ENCODE results near the gene ANKRD13C. TPM values are rescaled to one million over a fixed set of nuclear protein-coding genes. Genes with fewer than 3 reads are reported as not detected.
"Not testable (repeated sequence)": the region's sequence is repeated elsewhere in the genome, so short reads cannot be mapped to it uniquely, and the experiment has no call there.

ANKRD13C gene
- total and polyA plus RNA-seq, 2 donors, result 14.4 to 79.0 TPM

DNA sequence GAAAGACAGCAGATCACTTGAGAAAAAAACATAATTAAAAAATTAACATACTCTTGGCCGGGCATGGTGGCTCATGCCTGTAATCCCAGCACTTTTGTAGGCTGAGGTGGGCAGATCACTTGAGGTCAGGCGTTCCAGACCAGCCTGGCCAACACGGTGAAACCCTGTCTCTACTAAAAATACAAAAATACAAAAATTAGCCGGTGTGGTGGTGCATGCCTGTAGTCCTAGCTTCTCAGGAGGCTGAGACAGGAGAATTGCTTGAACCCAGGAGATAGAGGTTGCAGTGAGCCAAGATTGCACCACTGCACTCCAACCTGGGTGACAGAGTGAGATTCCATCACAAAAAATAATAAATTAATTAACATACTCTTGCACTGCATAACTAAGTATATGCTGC is 4.7 kb downstream of the ANKRD13C start:
- not testable (repeated sequence) for H3K4me1 ChIP-seq (ENCODE audit: insufficient read depth); H3K36me3 ChIP-seq (ENCODE audit: insufficient read depth); H3K27ac ChIP-seq (ENCODE audit: low read depth); DNase-seq (ENCODE audit: extremely low spot score); H3K4me3 ChIP-seq (ENCODE audit: low read depth, low read length)
- WGBS, result 95% methylated on average over 4 of the region's 4 CpGs

DNA sequence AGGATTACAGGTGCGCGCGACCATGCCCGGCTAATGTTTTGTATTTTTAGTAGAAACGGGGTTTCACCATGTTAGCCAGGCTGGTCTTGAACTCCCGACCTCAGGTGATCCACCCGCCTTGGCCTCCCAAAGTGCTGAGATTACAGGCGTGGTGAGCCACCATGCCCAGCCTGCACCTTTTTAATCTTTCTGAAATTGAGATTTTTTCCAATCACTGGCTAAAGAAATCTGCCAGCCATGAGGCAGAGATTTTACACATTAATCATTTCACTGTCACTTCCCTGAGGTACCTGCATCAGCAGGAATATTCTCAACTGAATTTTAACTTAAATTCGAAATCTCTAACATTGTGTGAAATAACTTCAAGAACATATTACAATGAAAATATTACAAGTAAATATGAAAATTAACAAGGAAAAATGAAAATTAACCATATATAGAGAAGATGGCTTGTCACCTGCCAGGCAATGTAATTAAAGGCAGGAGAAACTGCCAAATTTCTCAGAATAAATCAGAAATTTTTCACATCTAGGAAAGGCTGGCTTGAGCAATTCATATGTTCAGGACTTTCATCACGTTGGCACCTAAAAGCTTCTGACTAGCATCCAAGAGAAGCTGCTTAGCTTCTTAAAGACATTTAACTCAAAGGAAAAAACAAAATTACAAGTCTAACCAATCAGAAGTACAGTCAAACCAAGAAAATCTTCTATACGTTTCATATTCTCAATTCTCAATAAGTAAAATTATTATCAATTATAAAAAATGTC is 5.9 kb downstream of the ANKRD13C start:
- Histone ChIP-seq H3K4me1 (ENCODE audit: insufficient read depth) (no peaks in the 10 kb centered on the region), H3K4me3 (ENCODE audit: low read depth, low read length) (no peak overlapping the region), H3K27ac (ENCODE audit: low read depth) (no peak overlapping the region), H3K36me3 (ENCODE audit: insufficient read depth) (no peaks in the 10 kb centered on the region)
- WGBS, result 91% methylated on average over 11 of the region's 11 CpGs
- DNase-seq (ENCODE audit: extremely low spot score), result no peak

DNA sequence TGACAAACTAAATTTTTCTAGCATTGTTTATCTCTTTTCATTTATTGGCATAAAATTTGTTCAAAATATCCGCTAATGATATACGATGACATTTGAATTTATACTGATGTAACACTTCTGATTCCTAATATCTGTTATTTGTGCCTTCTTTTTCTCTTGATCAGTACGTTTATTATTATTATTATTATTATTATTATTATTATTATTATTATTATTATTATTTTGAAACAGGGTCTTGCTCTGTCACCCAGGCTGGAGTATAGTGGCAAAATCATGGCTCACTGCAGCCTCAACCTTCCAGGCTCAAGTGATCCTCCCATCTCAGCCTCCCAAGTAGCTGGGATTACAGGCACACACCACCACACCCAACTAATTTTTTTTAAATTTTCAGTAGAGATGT is 14.9 kb downstream of the ANKRD13C start:
- H3K4me3 ChIP-seq (ENCODE audit: low read depth, low read length); H3K4me1 ChIP-seq (ENCODE audit: insufficient read depth); H3K36me3 ChIP-seq (ENCODE audit: insufficient read depth); H3K27ac ChIP-seq (ENCODE audit: low read depth); DNase-seq (ENCODE audit: extremely low spot score): not testable (repeated sequence)
- 99% methylated on average over 3 of the region's 3 CpGs for WGBS

DNA sequence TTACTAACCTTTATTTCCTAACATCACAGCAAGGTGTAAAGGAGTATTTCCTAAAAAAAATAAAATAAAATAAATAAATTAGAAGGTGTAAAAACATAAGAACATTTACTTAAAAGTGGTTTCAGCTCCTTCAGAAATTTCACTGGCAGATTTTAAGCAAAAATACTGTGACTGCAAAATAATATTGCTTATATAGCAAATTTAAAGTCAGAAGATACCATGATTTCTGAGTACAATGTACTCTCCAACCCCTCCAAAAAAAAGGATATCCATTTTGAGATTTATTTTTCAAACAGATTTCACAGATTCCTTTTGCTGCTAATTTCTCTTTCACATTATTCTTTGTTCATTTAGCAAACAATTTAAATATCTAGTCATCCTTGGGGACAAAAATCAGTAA is 18.5 kb downstream of the ANKRD13C start:
- Histone ChIP-seq H3K4me3 (ENCODE audit: low read depth, low read length) (no peak overlapping the region), H3K4me1 (ENCODE audit: insufficient read depth) (no peaks in the 10 kb centered on the region), H3K36me3 (ENCODE audit: insufficient read depth) (no peaks in the 10 kb centered on the region), H3K27ac (ENCODE audit: low read depth) (no peak overlapping the region)
- no peak for DNase-seq (ENCODE audit: extremely low spot score)

DNA sequence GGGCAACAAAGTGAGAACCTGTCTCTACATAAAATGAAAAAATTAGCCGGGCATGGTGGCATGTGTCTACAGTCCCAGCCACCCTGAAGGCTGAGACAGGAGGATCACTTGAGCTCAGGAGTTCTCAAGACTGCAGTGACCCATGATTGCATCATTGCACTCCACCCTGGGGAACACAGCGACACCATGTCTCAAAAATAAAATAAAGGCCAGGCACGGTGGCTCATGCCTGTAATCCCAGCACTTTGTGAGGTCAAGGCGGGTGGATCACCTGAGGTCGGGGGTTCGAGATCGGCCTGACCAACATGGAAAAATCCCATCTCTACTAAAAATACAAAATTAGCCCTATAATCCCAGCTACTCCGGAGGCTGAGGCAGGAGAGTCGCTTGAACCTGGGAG is 20.1 kb downstream of the ANKRD13C start:
- 98% methylated on average over 9 of the region's 9 CpGs for WGBS
- no peak overlapping the region for H3K27ac ChIP-seq (ENCODE audit: low read depth)
- no peak for DNase-seq (ENCODE audit: extremely low spot score)
- H3K4me1 ChIP-seq (ENCODE audit: insufficient read depth), result no peaks in the 10 kb centered on the region
- no peak overlapping the region for H3K4me3 ChIP-seq (ENCODE audit: low read depth, low read length)
- H3K36me3 ChIP-seq (ENCODE audit: insufficient read depth), result no peaks in the 10 kb centered on the region

DNA sequence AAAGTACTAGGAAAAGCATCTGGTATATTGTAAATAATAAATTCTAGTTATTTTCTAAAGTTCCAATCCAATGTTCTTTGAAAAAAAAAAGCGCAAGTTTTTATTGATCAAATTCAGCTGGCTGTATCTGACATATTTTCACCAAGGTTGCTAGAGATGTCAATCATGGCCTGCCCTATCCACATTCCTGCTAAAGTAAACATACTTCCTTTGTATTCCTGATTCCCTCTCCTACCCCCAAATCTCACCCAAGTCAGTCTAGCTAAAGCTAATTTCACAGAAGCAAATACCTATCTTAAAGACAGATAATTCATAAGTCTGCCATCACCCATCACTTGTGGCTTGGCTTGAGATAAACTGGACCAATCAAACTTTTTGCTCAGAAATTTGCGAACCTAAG is 21.3 kb downstream of the ANKRD13C start:
- H3K36me3 ChIP-seq (ENCODE audit: insufficient read depth), result no peaks in the 10 kb centered on the region
- H3K4me1 ChIP-seq (ENCODE audit: insufficient read depth), result no peaks in the 10 kb centered on the region
- H3K27ac ChIP-seq (ENCODE audit: low read depth), result no peak overlapping the region
- no peak overlapping the region for H3K4me3 ChIP-seq (ENCODE audit: low read depth, low read length)
- no peak for DNase-seq (ENCODE audit: extremely low spot score)
- 98% methylated on average over 2 of the region's 2 CpGs for WGBS

DNA sequence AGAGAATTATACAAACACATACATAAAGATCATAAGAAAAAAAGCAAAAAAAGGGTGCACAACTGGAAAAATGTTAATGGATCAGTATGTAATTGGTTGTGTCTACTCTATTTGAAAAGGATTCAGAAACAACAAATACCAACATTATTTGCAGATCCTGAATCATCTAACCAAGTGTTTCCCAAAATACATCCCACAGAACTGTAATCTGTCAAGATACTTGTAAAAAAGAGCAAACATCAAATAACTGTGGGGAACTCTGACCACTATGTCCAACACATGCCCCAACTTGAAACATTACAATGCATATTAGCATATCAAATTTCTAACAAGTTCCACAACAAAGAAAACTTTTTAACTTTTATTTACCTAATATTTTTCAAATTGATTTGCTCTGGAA is 22.6 kb downstream of the ANKRD13C start:
- no peak for DNase-seq (ENCODE audit: extremely low spot score)
- H3K4me3 ChIP-seq (ENCODE audit: low read depth, low read length), result no peak overlapping the region
- H3K36me3 ChIP-seq (ENCODE audit: insufficient read depth), result no peaks in the 10 kb centered on the region
- no peaks in the 10 kb centered on the region for H3K4me1 ChIP-seq (ENCODE audit: insufficient read depth)
- H3K27ac ChIP-seq (ENCODE audit: low read depth), result no peak overlapping the region

DNA sequence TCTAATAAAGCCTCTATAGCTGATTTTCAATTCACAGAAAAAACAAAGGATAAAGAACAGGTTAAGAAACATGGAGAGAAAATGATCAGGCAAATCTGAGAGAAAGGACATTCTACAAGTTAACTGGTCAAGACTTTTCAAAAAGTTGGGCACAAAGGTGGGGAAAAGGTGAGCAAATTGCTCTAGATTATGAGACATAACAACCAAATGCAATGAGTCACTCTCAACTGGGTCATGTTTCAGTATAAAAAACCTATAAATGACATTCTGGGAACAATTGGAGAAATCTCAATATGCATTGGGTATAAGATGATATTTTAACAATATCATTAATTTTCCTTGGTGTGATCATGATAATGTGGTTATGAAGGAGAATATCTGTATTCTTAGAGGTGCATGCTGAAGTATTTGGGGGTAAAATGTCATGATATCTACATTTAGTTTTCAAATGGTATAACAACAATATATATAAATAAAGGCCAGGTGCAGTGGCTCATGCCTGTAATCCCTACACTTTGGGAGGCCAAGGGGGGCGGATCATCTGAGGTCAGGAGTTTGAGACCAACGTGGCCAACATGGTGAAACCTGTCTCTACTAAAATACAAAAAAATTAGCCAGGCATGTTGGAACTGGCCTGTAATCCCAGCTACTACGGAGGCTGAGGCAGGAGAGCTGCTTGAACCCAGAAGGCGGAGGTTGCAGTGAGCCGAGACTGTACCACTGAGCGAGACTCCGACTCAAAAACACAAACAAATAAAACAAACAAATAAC is 27.0 kb downstream of the ANKRD13C start:
- H3K27ac ChIP-seq (ENCODE audit: low read depth), result no peak overlapping the region
- H3K4me1 ChIP-seq (ENCODE audit: insufficient read depth), result no peaks in the 10 kb centered on the region
- DNase-seq (ENCODE audit: extremely low spot score), result no peak
- WGBS, result 94% methylated on average over 7 of the region's 7 CpGs
- no peaks in the 10 kb centered on the region for H3K36me3 ChIP-seq (ENCODE audit: insufficient read depth)
- no peak overlapping the region for H3K4me3 ChIP-seq (ENCODE audit: low read depth, low read length)

DNA sequence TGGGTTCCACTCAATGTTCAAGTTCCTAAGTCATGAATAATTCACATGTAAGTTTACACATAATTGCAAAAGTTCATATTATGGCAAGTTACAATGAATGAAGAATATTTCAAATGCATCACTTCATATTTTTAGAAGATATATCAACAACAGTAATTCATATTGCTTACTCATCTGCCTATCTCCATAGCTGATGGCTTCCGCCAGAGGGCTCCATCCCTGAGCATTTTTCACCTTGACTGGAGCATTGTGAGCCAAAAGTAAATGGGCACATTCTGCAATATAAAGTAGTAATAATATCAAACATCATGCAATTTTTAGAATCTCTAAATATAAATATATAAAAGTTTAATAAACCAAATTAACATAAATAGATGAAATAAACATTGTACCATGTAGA is 29.8 kb downstream of the ANKRD13C start:
- no peak overlapping the region for H3K4me3 ChIP-seq (ENCODE audit: low read depth, low read length)
- no peak overlapping the region for H3K27ac ChIP-seq (ENCODE audit: low read depth)
- WGBS, result 99% methylated on average over 1 of the region's 1 CpG
- no peaks in the 10 kb centered on the region for H3K4me1 ChIP-seq (ENCODE audit: insufficient read depth)
- DNase-seq (ENCODE audit: extremely low spot score), result no peak
- no peaks in the 10 kb centered on the region for H3K36me3 ChIP-seq (ENCODE audit: insufficient read depth)

DNA sequence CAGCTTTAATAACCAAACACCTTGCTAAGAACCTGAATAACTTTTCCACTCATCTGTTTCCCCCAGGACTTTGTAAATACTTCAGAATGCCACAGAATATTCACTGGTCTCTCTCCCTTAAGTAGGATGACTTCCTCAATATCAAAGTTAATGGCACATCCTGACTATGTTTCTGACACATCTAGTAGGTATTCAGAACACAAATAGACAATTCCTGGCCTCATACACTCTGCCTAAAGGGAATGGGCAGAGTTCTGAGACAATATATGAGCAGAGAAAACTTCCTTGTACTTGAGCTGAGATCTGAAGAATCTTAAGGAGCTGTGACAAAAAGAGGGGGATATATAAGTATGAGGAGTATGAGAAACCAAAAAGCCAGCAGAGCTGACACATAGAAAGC is 34.8 kb downstream of the ANKRD13C start:
- no peaks in the 10 kb centered on the region for H3K36me3 ChIP-seq (ENCODE audit: insufficient read depth)
- no peak overlapping the region for H3K27ac ChIP-seq (ENCODE audit: low read depth)
- no peak overlapping the region for H3K4me3 ChIP-seq (ENCODE audit: low read depth, low read length)
- no peak for DNase-seq (ENCODE audit: extremely low spot score)
- H3K4me1 ChIP-seq (ENCODE audit: insufficient read depth), result no peaks in the 10 kb centered on the region

DNA sequence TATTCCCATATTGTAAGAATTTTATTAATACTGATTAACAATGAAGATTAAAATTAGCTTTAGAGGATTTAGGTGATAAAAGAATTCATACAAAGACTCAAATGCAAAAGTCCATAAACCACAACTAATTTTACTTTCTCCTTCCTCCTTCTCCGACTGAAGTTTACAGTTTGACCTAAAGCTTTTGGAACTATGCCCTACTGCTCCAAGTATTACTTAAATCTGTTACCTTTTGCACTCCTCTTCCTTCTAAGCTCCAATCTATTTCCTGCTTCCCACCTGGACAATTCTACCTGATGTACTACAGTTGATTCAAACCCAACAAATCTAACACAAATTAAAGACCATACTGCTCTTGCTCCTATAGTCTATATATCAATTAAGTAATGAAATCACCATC is 36.3 kb downstream of the ANKRD13C start:
- WGBS, result 26% methylated on average over 1 of the region's 1 CpG
- Histone ChIP-seq H3K4me3 (ENCODE audit: low read depth, low read length) (no peak overlapping the region), H3K36me3 (ENCODE audit: insufficient read depth) (no peaks in the 10 kb centered on the region), H3K4me1 (ENCODE audit: insufficient read depth) (no peaks in the 10 kb centered on the region), H3K27ac (ENCODE audit: low read depth) (no peak overlapping the region)
- no peak for DNase-seq (ENCODE audit: extremely low spot score)

DNA sequence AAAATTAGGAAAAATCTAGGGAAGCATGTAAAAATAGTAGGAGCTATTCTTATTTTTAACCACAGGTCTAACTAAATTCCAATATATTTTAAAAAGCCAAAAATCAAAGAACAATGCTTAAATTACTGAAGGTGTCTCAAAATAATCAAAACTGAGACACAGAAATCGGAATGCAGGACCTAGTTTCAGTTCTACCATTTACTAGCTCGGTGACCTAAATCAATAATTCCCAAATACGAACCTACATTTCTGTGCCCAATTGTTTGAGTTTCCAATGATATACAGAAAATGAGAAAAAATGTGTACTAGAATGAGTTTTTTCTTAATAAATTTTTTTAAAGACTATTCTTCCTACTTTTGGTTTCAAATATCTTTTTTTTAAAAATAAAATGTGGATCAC is 37.4 kb downstream of the ANKRD13C start:
- Histone ChIP-seq H3K4me3 (ENCODE audit: low read depth, low read length) (no peak overlapping the region), H3K4me1 (ENCODE audit: insufficient read depth) (no peaks in the 10 kb centered on the region), H3K36me3 (ENCODE audit: insufficient read depth) (no peaks in the 10 kb centered on the region), H3K27ac (ENCODE audit: low read depth) (no peak overlapping the region)
- 95% methylated on average over 3 of the region's 3 CpGs for WGBS
- DNase-seq (ENCODE audit: extremely low spot score), result no peak

DNA sequence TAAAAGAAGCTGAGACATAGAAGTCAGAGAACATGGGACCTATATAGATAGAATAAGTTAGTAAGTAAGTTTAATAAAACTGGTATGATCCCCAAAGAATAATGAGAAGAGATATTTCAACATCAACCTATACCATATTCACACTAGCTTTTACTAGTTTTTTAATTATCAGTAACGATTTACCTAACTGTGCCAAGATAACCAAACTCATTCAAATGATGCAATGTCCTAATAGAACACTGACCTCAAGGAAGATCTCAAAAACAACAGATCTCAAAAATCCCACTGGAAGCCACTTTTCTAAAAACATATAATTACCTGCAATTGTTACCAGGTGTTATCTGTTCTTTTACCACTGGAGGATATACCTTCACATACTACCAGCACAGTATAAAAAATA is 38.7 kb downstream of the ANKRD13C start:
- DNase-seq (ENCODE audit: extremely low spot score), result no peak
- 86% methylated on average over 1 of the region's 1 CpG for WGBS
- H3K27ac ChIP-seq (ENCODE audit: low read depth), result no peak overlapping the region

DNA sequence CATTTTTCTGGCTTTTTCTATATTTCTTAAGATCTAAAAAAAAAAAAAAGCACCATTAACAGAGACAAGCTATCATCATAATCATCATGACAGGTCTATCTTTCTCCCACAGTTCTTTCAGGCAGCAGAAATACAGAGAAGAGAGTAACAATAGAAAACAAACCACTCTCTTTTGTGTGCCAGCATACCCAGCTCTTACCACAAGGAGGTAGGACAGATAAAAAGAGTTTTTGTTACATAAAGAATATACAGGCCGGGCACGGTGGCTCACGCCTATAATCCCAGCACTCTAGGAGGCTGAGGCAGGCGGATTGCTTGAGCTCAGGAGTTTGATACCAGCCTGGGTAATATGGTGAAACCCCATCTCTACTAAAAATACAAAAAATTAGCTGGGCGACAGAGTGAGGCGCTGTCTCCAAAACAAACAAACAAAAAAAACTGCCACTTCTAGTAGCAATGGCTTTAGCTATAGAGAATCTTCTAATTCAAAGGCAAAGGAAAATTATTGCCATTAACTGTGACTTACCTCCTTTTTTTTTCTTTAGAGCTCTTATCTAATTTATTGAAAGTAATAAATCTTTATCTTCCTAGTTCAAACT is 39.7 kb downstream of the ANKRD13C start:
- no peak overlapping the region for H3K27ac ChIP-seq (ENCODE audit: low read depth)
- H3K4me3 ChIP-seq (ENCODE audit: low read depth, low read length), result no peak overlapping the region

More for the DNA sequence above, 38.7 kb downstream of the ANKRD13C start:
- Histone ChIP-seq H3K4me1 (ENCODE audit: insufficient read depth) (no peaks in the 10 kb centered on the region), H3K36me3 (ENCODE audit: insufficient read depth) (no peaks in the 10 kb centered on the region), H3K4me3 (ENCODE audit: low read depth, low read length) (no peak overlapping the region)

More for the DNA sequence above, 39.7 kb downstream of the ANKRD13C start:
- WGBS, result 92% methylated on average over 6 of the region's 6 CpGs
- H3K4me1 ChIP-seq (ENCODE audit: insufficient read depth), result no peaks in the 10 kb centered on the region
- DNase-seq (ENCODE audit: extremely low spot score), result no peak
- H3K36me3 ChIP-seq (ENCODE audit: insufficient read depth), result no peaks in the 10 kb centered on the region

Data from urinary bladder (tissue), 4 donors.